Heart left ventricle (tissue), 13 donors: ENCODE results near the gene USP40.

Experiments used
- POLR2A ChIP-seq, 2 donors: fragments of 450-650 bp; IDR thresholded peaks; one replicate each; pipeline ENCODE4 v1.6.1; 2017; ENCODE audit warnings: antibody characterized with exemption in 2 of 2, mild to moderate bottlenecking in 2 of 2, moderate library complexity in 2 of 2
- TF ChIP-seq, protein P1 (sequence below), 12 donors: fragments of 200-600 bp; sonication (generic) in 4 of 12; IDR thresholded peaks; one replicate each; pipeline versions ENCODE4 v1.5.0 to v1.8.0; 2018 to 2022; ENCODE audit warnings: antibody characterized with exemption in 12 of 12, mild to moderate bottlenecking in 5 of 12
- donor health status: ischemic (EF 13 %, LVEDD 7.1; RV severe dilation, severe dysfunction).
- donor health status: DM: no; HTN: yes; CAD: no.
- donor health status: DM: no; HTN: no; CAD: no.
- donor health status: ischemic (EF 25% LVEDD 6.9; RV normal size, moderate dysfunction).
- donor health status: ischemic (EF 25% LVEDD 5.7; RV mildly dilated, moderate dysfunction).
- donor health status: ischemic (EF 35%, LVEDD 5.7; RV mildly dilated, moderate dysfunction).
- donor health status: nonischemic (EF 11% LVEDD 7.7; RV severe dilation, severe dysfunction).
- donor health status: DM: yes; HTN: yes; CAD: no.
- donor health status: PGD.
- donor health status: ischemic (EF 29% LVEDD 5.4; RV normal size, mild dysfunction).
- donor health status: nonischemic (EF 23%, LVEDD 6.1; RV moderate dilation, normal function).

DNA sequence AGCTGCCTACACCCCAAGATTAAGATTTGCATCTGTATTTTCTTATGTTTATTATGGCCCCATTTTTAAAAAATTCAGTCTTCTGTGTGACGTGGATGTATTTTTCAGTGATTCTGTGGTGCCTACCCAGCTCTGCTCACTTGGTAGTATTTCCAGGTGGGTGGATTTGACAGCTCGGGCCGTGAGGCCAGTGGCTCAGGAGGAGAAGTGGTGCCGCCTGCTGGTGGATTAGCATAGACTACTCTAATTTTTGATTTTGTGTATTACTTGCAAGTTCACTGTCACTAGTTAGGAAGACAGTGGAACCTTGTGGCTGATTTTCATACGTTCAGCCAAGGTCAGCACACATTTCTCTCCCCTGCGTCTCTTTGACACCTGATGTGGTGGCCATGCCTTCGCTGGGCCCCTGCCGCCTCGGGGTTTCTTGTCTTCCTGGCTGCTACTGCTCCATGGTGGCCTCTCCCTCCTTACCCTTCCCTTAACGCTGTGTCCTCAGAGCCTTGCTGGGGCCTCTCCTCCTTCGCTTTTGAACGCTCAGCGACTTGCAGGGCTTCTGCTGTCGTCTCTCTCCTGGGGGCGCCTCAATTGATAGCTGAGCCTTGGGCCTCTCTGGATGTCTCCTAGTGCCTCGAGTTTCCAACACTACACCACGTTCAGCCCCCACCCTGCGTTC, 122.9 kb downstream of the USP40 start:
- TF ChIP-seq POLR2A (IDR thresholded peaks at IDR 0.05) = no peak
- TF ChIP-seq, protein P1, sequence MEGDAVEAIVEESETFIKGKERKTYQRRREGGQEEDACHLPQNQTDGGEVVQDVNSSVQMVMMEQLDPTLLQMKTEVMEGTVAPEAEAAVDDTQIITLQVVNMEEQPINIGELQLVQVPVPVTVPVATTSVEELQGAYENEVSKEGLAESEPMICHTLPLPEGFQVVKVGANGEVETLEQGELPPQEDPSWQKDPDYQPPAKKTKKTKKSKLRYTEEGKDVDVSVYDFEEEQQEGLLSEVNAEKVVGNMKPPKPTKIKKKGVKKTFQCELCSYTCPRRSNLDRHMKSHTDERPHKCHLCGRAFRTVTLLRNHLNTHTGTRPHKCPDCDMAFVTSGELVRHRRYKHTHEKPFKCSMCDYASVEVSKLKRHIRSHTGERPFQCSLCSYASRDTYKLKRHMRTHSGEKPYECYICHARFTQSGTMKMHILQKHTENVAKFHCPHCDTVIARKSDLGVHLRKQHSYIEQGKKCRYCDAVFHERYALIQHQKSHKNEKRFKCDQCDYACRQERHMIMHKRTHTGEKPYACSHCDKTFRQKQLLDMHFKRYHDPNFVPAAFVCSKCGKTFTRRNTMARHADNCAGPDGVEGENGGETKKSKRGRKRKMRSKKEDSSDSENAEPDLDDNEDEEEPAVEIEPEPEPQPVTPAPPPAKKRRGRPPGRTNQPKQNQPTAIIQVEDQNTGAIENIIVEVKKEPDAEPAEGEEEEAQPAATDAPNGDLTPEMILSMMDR (IDR thresholded peaks at IDR 0.05) = peak; percentile 66 to 92 (median 82)
